Forelimb muscle (tissue), 1 donor: ENCODE data around the gene MICU2. TPM values are rescaled to one million over a fixed set of nuclear protein-coding genes. Genes with fewer than 3 reads are reported as not detected.
"Not testable (repeated sequence)": the region's sequence is repeated elsewhere in the genome, so short reads cannot be mapped to it uniquely, and the experiment has no call there.

Source experiments
- DNase-seq: peaks from one replicate; pipeline ENCODE4 v3.0.0-alpha.2; 2013; ENCODE audit warnings: low read depth
- polyA plus RNA-seq: library from polyadenylated mRNA; unstranded; fragments of 120-200 nt; gene quantifications from one replicate; pipeline ENCODE4 v1.2.1, GENCODE V29; 2013; ENCODE audit not compliant: insufficient read length

Gene MICU2
- polyA plus RNA-seq, 1 donor, result 74.2 TPM

DNA sequence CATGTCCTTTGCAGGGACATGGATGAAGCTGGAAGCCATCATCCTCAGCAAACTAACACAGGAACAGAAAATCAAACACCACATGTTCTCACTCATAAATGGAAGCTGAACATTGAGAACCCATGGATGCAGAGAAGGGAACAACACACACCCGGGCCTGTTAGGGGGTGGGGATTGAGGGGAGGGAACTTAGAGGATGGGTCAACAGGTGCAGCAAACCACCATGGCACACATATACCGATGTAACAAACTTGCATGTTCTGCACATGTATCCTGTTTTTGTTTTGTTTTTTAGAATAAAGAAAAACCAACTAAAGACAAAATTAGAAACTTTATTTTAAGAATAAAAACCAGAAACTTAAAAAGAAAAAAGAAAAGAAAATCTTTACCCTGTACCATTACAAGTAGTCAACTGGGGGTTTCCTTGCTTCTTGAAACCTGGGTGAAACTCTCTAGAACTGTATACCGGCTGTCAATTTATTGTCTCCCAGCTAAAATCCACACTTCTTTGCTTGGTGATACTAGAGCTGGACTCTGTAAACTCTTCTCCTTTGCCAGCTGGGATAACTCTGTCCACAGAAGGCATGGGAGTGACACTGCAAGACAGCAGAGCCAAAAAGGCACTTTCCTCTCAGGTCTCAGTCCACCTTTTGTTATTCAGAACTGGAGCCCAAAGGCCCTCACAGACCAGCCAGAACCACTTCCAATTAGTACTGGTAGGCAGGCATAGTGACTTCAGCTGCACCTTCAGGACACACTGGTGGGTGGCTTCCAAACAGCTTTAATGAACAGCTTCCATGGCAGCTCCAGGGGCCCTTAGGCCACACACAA lies 9.0 kb downstream of the MICU2 start:
- DNase-seq, result no peak

DNA sequence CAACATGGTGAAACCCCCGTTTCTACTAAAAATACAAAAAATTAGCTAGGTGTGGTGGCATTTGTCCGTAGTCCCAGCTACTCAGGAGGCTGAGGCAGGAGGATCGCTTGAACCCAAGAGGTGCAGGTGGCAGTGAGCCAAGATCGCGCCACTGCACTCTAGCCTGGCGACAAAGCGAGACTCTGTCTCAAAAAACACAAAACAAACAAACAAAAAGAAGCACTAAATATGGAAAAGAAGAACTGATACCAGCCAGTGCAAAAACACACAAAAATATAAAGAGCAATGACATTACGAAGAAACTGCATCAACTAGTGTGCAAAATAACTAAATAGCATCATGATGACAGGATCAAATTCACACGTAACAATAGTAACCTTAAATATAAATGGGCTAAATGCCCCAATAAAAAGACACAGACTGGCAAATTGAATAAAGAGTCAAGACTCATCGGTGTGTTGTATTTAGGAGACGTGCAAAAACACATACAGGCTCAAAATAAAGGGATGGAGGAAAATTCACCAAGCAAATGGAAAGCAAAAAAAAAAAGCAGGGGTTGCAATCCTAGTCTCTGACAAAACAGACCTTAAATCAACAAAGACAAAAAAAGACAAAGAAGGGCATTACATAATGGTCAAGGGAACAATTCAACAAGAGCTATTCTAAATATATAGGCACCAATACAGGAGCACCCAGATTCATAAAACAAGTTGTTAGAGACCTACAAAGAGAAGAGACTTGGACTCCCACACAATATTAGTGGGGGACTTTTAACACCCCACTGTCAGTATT lies 13.1 kb downstream of the MICU2 start:
- not testable (repeated sequence) for DNase-seq

- no peak for DNase-seq
Observed at GRCh38 chr13:21590231-21590630, 13.7 kb downstream of the MICU2 start.

- not testable (repeated sequence) for DNase-seq
Observed at GRCh38 chr13:21589510-21589909, 14.5 kb downstream of the MICU2 start.

- not testable (repeated sequence) for DNase-seq
Observed at GRCh38 chr13:21588411-21588810, 15.6 kb downstream of the MICU2 start.

DNA sequence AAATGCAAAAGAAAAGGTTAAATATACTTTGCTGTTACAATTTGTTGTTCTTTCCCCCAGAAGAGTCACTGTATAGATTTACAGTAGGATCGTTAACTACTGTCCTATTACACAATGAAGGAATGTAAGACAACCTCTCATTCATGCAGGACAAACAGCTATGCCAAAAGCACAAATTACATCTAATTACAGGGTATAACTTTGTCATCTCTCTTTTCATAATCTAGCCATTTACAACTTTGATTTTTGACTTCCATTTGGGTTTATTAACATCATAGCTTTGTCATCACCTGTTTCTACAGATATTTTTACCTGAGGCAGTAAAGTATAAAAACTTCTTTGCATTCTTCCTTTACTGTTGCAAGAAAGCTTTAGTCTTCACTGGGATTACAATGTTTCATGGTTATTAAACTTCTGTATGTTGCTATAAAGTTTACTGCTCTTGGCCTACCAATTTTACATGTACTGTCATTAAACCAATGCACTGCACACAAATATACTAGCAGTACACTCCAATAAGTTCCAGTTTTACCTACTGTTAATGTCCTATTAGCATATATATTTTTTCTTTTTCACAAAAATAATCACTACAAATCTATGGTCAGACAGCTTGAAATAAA lies 18.9 kb downstream of the MICU2 start:
- DNase-seq, result no peak

- DNase-seq, result no peak
Observed at GRCh38 chr13:21583478-21583877, 20.5 kb downstream of the MICU2 start.

DNA sequence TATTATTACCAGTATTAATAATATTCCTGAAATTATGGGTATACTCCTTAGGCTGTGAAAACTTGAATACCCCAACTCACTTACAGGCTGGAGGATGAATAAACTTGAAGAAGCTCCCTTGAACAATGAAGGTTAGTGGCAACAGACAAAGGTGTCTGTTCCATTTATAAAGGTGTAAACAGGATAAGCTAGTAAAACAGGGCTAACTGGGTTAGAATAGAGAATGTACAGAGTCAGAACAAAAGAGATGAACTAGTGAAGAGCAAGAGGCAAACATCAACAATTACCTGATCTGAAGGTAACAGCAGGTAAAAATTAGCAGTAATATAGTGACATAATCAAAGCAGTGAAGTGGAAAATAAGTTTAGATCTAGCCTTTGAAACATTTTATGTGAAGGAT lies 23.2 kb downstream of the MICU2 start:
- no peak for DNase-seq

DNA sequence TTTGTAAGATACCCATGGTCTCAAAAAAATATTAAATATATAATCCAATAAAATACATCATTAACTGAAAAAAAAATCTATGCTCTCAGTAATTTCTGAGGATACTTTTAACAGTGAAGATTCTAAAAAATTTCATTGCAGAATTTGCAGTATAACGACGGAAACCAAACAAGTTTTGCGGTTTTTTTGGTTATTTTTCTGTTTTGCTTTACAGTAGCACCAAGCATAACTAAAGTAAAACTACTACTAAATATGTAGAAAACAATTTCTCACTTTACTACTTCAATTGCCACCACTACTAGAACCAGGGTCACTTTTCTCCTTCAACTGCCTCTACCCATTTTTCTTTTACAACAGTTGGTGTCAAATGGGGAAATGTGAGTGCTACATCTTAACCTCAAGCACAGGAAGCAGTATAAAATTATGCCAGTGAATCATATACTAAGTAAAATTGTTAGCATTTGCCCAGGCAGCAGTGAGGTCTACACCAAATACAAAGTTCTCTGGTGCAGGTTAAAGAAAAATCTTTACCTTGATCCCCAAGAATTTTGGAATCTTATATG lies 24.1 kb downstream of the MICU2 start:
- DNase-seq, result no peak

- DNase-seq, result no peak
Observed at GRCh38 chr13:21578748-21579147, 25.2 kb downstream of the MICU2 start.

DNA sequence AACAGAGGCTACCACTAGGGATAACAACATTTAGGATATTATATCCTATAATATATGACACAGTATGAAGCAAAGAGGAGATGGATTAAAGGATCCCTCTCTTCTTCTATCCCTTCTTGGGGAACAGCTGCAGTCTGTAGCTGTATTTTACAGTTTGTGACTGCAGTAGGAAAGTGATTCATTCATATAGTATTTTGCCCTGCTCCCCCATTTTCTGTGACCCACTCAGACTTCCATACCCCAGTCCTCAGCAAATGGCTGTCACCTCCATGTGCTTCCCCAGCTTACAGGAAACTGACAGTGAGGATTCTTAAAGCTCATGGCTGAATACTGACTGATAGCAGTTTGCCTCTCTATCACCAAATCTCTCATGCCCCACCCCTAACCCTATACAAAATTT lies 27.5 kb downstream of the MICU2 start:
- DNase-seq, result no peak

DNA sequence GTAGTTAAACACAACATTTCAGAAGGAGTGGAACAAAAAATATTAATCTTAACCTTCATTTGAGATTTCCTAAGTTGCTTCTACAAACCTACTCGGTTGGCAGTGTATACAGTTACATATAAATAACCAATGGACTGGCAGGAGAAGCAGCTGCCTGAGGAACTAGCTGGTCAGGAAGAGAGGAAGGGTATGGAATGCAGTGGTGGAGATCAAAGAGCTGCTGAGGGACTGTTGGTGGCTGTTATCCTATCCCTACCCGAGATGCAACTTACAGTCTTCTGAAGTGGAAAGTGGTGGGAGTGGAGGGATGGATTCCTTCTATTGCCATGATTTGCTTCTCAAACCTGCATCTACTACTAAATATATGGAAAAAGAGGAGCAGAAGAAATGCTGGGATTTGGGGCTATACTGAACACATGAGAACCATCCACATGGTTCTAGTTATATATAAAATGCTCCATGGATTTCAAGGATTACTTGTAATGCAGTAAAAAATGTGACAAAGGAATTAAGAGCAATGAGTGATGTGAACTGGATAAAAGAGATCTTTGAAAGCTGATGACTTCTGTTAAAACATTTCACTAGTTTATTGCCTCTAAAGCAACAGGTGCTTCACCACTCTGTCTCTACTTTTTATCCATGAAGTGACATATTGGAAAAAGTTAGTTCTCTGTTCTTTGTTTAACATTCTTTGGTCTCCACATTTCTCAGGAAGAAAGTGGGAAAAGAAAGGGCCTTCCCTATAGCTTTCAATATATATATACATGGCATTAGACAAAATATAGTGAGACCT lies 29.9 kb downstream of the MICU2 start:
- no peak for DNase-seq

GRCh38 chr13:21569686-21570085 lies 34.3 kb downstream of the MICU2 start:
- DNase-seq, result no peak

DNA sequence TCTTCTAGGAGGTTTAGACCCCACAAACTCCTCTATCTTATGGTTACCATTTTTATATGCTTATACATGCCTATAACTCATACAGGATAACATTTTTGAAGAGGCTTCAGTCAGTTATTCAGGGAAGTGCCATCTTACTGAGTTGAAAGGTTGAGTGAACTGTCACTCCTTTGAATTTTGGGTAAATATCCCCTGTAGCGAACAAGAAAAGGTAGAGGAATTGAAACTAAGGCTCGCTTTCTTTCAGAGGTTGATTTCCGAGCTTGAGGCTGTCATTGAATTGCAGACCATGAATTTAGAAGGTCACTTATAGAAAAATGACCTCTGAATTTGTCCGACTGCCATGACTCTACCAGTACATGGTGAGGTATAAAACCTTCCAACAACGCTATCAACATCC lies 35.1 kb downstream of the MICU2 start:
- no peak for DNase-seq

- no peak for DNase-seq
Observed at GRCh38 chr13:21567714-21568113, 36.3 kb downstream of the MICU2 start.

GRCh38 chr13:21557995-21558394 lies 46.0 kb downstream of the MICU2 start:
- DNase-seq, result no peak

GRCh38 chr13:21556051-21556450 lies 47.9 kb downstream of the MICU2 start:
- DNase-seq, result no peak

DNA sequence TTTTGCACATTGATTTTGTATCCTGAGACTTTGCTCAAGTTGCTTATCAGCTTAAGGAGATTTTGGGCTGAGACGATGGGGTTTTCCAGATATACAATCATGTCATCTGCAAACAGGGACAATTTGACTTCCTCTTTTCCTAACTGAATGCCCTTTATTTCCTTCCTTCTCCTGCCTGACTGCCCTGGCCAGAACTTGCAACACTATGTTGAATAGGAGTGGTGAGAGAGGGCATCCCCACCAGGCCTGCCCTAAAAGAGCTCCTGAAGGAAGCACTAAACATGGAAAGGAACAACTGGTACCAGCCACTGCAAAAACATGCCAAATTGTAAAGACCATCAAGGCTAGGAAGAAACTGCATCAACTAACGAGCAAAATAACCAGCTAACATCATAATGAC lies 50.7 kb downstream of the MICU2 start:
- not testable (repeated sequence) for DNase-seq

- no peak for DNase-seq
Observed at GRCh38 chr13:21550918-21551317, 53.1 kb downstream of the MICU2 start.

- no peak for DNase-seq
Observed at GRCh38 chr13:21549633-21550032, 54.3 kb downstream of the MICU2 start.

DNA sequence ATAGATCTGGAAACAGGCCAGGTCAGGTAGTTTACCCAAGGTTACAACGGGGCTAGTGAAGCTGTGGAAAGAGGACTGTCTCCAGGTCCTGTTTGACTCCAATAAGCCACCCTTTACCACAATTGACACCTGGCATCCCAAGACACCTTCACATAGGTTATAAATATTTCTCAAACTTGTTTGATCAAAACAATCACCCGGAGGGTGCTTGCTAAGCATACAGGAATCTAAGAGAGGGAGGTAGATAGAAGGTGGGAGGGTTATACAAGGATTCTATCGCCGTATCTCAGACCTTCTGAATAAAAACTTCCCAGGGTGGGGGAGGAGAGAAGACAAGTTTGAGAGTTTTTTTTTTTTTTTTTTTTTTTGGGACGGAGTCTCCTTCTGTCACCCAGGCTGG lies 55.4 kb downstream of the MICU2 start:
- DNase-seq, result no peak
